B cell (primary cell): ENCODE results near the gene ENO3. TPM values are rescaled to one million over a fixed set of nuclear protein-coding genes. Genes with fewer than 3 reads are reported as not detected.

Experiments used
- ATAC-seq: fragments of 200-7000 bp; cut with Tn5 transposase; one replicate; pipeline ENCODE4 v1.10.0; 2021; ENCODE audit warnings: low read depth, mild to moderate bottlenecking, moderate number of reproducible peaks, moderate library complexity
- CTCF ChIA-PET: fragments of 350-600 bp; sonication (Branson Sonifier 250); formaldehyde crosslinking; loops from one replicate; lab custom pipeline; 2021; ENCODE audit warnings: antibody characterized with exemption, inconsistent platforms; lab: Charles Lee
- POLR2A ChIA-PET: fragments of 350-600 bp; sonication (Branson Sonifier 250); formaldehyde crosslinking; loops from one replicate; lab custom pipeline; 2021; ENCODE audit warnings: antibody characterized with exemption; lab: Charles Lee
- DNase-seq: peaks from one replicate; pipeline ENCODE4 v3.0.0; 2013
- H2AFZ ChIP-seq: 2 replicates; pipeline ENCODE4 v1.6.1; 2012; ENCODE audit warnings: mild to moderate bottlenecking, low read depth, low read length; ENCODE audit not compliant: insufficient read depth, poor library complexity, severe bottlenecking
- H3K27ac ChIP-seq, 2 donors: 1 replicate in 1 of 2; 2 replicates in 1 of 2; pipeline ENCODE4 v1.5.1; 2012 to 2013; ENCODE audit warnings: low read length in 2 of 2, mild to moderate bottlenecking in 2 of 2, moderate library complexity in 1 of 2
- H3K27me3 ChIP-seq, 4 experiments: fragments of 200-600 bp in 1 of 4; sonication (generic) in 1 of 4; replicated peaks in 1 of 4; 1 replicate in 2 of 4; 2 replicates in 2 of 4; pipeline versions ENCODE4 v1.6.1 to v1.7.0; 2013 to 2016; ENCODE audit warnings: low read length in 3 of 4, mild to moderate bottlenecking in 2 of 4, mixed read lengths in 1 of 4, moderate library complexity in 1 of 4; ENCODE audit not compliant: insufficient read depth in 4 of 4, control insufficient read depth in 3 of 4; ENCODE audit errors: control extremely low read depth in 1 of 4
- H3K36me3 ChIP-seq, 2 experiments: replicated peaks in 1 of 2; 1 replicate in 1 of 2; 2 replicates in 1 of 2; pipeline versions ENCODE4 v1.6.1 to v1.7.1; 2013; ENCODE audit warnings: low read length in 1 of 2; ENCODE audit not compliant: insufficient read depth in 2 of 2, control insufficient read depth in 1 of 2; ENCODE audit errors: control extremely low read depth in 1 of 2, extremely low read depth in 1 of 2
- H3K4me1 ChIP-seq, 2 donors: fragments of 200-600 bp in 1 of 2; sonication (generic) in 1 of 2; 1 replicate in 1 of 2; 2 replicates in 1 of 2; pipeline versions ENCODE4 v1.5.1 to v1.6.1; 2013 to 2017; ENCODE audit warnings: low read length in 2 of 2; ENCODE audit not compliant: control insufficient read depth in 2 of 2, insufficient read depth in 2 of 2
- H3K4me2 ChIP-seq: replicated peaks from 2 replicates; pipeline ENCODE3; 2012; ENCODE audit warnings: mild to moderate bottlenecking, low read depth, low read length; ENCODE audit not compliant: poor library complexity, severe bottlenecking
- H3K4me3 ChIP-seq, 5 experiments: fragments of 200-600 bp in 1 of 5; sonication (generic) in 1 of 5; 1 replicate in 3 of 5; 2 replicates in 2 of 5; pipeline versions ENCODE4 v1.5.1 to v1.7.0; 2011 to 2016; ENCODE audit warnings: low read length in 4 of 5, mild to moderate bottlenecking in 4 of 5, low read depth in 2 of 5, control low read depth in 1 of 5, moderate library complexity in 1 of 5; ENCODE audit not compliant: insufficient read depth in 1 of 5; ENCODE audit errors: control extremely low read depth in 1 of 5, extremely low read depth in 1 of 5
- H3K79me2 ChIP-seq: fragments of 200-600 bp; sonication (generic); one replicate; pipeline ENCODE4 v1.6.0; 2016; ENCODE audit warnings: low read length; ENCODE audit not compliant: control insufficient read depth, insufficient read depth
- H3K9ac ChIP-seq: fragments of 200-600 bp; sonication (generic); 2 replicates; pipeline ENCODE4 v1.6.1; 2017; ENCODE audit warnings: mild to moderate bottlenecking, low read length, moderate library complexity
- H3K9me3 ChIP-seq, 3 donors: one replicate each; pipeline versions ENCODE4 v1.6.1 to v1.7.1; 2013; ENCODE audit warnings: low read length in 2 of 3; ENCODE audit not compliant: control insufficient read depth in 2 of 3, insufficient read depth in 1 of 3; ENCODE audit errors: control extremely low read depth in 1 of 3
- H4K20me1 ChIP-seq: 2 replicates; pipeline ENCODE4 v1.6.0; 2012; ENCODE audit warnings: mild to moderate bottlenecking, low read length; ENCODE audit not compliant: insufficient read depth, control insufficient read depth, poor library complexity, severe bottlenecking
- H3K27ac Mint-ChIP-seq: one replicate; pipeline ENCODE4 v1.8.0; 2021; ENCODE audit warnings: mixed read lengths
- H3K27me3 Mint-ChIP-seq: one replicate; pipeline ENCODE4 v1.8.0; 2021; ENCODE audit warnings: mixed read lengths
- H3K4me1 Mint-ChIP-seq: one replicate; pipeline ENCODE4 v1.8.0; 2021; ENCODE audit warnings: mixed read lengths
- H3K4me3 Mint-ChIP-seq: one replicate; pipeline ENCODE4 v1.8.0; 2021; ENCODE audit warnings: mixed read lengths
- H3K9me3 Mint-ChIP-seq: one replicate; pipeline ENCODE4 v1.8.0; 2022; ENCODE audit warnings: mixed read lengths; ENCODE audit not compliant: insufficient read depth
- EZH2 ChIP-seq: IDR thresholded peaks from 2 replicates; pipeline ENCODE4 v1.6.1; 2012; ENCODE audit warnings: borderline replicate concordance, low read depth, mild to moderate bottlenecking, moderate library complexity, low read length; ENCODE audit not compliant: insufficient read depth, poor library complexity, severe bottlenecking
- WGBS: methylation state at CpG from one replicate; pipeline ENCODE4 v1.1.5; 2013; ENCODE audit warnings: missing lambda C conversion rate; ENCODE audit not compliant: insufficient coverage; 5-methylcytosine and 5-hydroxymethylcytosine counted together
- intact Hi-C: fragments of 100-400 bp; cut with micrococcal nuclease; formaldehyde crosslinking; loops from one replicate; pipeline ENCODE4 v1.10.0; 2022
- polyA plus RNA-seq: library from polyadenylated mRNA; depleted of rRNA; stranded (reverse); fragments of >200 nt; gene quantifications from 2 replicates; pipeline ENCODE4 v1.2.3, GENCODE V29; 2012
- total RNA-seq, 2 donors: library from RNA; stranded (reverse); fragments of 120-200 nt in 1 of 2; gene quantifications; 1 replicate in 1 of 2; 2 replicates in 1 of 2; pipeline versions ENCODE4 v1.2.3 to v1.2.4, GENCODE V29; 2013 to 2022
- TF ChIP-seq, protein P1 (sequence below): fragments of 200-600 bp; IDR thresholded peaks from one replicate; pipeline ENCODE4 v1.8.0; 2022; ENCODE audit warnings: antibody characterized with exemption, mild to moderate bottlenecking

ENO3 gene
- total and polyA plus RNA-seq, 2 donors (not counting 1 experiment from before 2014, with no cell fraction given): 34.8 to 50.1 TPM

DNA sequence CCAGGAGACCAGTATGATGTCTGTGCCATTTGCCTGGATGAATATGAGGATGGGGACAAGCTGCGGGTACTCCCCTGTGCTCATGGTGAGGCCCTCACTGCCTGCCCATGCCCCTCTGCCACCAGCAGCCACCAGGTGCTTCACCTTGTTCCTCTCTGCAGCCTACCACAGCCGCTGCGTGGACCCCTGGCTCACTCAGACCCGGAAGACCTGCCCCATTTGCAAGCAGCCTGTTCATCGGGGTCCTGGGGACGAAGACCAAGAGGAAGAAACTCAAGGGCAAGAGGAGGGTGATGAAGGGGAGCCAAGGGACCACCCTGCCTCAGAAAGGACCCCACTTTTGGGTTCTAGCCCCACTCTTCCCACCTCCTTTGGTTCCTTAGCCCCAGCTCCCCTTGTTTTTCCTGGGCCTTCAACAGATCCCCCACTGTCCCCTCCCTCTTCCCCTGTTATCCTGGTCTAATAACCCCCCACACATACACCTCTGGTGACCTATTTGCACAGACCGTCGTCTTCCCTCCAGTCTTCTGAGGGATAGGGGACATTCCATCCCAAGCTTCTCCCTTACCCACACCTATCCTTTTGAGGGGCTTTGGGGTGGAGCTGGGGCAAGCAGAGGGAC lies 6.3 kb upstream of the ENO3 start:
- ATAC-seq: no peak
- no peaks in the 10 kb centered on the region for H3K9me3 ChIP-seq
- H2AFZ ChIP-seq: no peak overlapping the region
- H3K36me3 ChIP-seq: peaks cover 0 to 44% of the 10 kb centered on the region in 2 experiments
- H3K4me3 Mint-ChIP-seq: peak overlapping the region; percentile 86
- no peaks in the 10 kb centered on the region for H3K27me3 ChIP-seq
- H4K20me1 ChIP-seq: peaks cover 43% of the 10 kb centered on the region
- H3K27ac Mint-ChIP-seq: peak overlapping the region; percentile 89
- TF ChIP-seq, protein P1, sequence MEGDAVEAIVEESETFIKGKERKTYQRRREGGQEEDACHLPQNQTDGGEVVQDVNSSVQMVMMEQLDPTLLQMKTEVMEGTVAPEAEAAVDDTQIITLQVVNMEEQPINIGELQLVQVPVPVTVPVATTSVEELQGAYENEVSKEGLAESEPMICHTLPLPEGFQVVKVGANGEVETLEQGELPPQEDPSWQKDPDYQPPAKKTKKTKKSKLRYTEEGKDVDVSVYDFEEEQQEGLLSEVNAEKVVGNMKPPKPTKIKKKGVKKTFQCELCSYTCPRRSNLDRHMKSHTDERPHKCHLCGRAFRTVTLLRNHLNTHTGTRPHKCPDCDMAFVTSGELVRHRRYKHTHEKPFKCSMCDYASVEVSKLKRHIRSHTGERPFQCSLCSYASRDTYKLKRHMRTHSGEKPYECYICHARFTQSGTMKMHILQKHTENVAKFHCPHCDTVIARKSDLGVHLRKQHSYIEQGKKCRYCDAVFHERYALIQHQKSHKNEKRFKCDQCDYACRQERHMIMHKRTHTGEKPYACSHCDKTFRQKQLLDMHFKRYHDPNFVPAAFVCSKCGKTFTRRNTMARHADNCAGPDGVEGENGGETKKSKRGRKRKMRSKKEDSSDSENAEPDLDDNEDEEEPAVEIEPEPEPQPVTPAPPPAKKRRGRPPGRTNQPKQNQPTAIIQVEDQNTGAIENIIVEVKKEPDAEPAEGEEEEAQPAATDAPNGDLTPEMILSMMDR: no peak
- TF ChIP-seq EZH2: no peak
- no peaks in the 10 kb centered on the region for H3K27me3 Mint-ChIP-seq
- 0% methylated on average over 1 of the region's 8 CpGs for WGBS
- POLR2A ChIA-PET: interaction anchor here (1.0 to 2.7 kb wide), 2 partner anchors 23 to 36 kb away, joined by 3 to 9 read pairs; partner anchors contain the start of gene SPAG7
- H3K4me1 Mint-ChIP-seq: peaks cover 66% of the 10 kb centered on the region
- peaks cover 72% of the 10 kb centered on the region for H3K79me2 ChIP-seq
- CTCF ChIA-PET: interaction anchor here (0.7 to 1.3 kb wide), 2 partner anchors 22 to 107 kb away, joined by 3 read pairs; partner anchors contain the start of gene SPAG7
- H3K9me3 Mint-ChIP-seq: no peaks in the 10 kb centered on the region
- H3K9ac ChIP-seq: peak overlapping the region; percentile 38
- intact Hi-C loops: loop anchor here (5.0 to 10.0 kb wide), 6 partner anchors 73 to 982 kb away; partner anchors contain the start of genes ATP2A3, MED11, PLD2 and ZNF594
- peak overlapping the region in 4 of 5 experiments; percentile 16 to 40 (median 24) for H3K4me3 ChIP-seq
- H3K4me2 ChIP-seq: peak overlapping the region; percentile 98
- H3K27ac ChIP-seq: peak overlapping the region; percentile 30 to 93
- peaks cover 60 to 66% of the 10 kb centered on the region in 2 donors for H3K4me1 ChIP-seq
- DNase-seq: no peak
